AG09319 (cell line): ENCODE measurements around the gene DTD1.
A peak's percentile ranks its signal among the peaks of the same experiment; 100 is the strongest.

Experiments used
- DNase-seq: peaks from one replicate; pipeline ENCODE4 v3.0.0-alpha.2; 2010; ENCODE audit warnings: low read depth; ENCODE audit errors: extremely low read depth
- CTCF ChIP-seq: IDR thresholded peaks from 2 replicates; pipeline ENCODE4 v1.5.1; 2011; ENCODE audit warnings: low read depth, mild to moderate bottlenecking, inconsistent platforms, low read length, moderate library complexity

Gene DTD1

GRCh38 chr20:18734525-18735189 lies 146.8 kb downstream of the DTD1 start:
- no peak for DNase-seq
- TF ChIP-seq CTCF, result no peak

DNA sequence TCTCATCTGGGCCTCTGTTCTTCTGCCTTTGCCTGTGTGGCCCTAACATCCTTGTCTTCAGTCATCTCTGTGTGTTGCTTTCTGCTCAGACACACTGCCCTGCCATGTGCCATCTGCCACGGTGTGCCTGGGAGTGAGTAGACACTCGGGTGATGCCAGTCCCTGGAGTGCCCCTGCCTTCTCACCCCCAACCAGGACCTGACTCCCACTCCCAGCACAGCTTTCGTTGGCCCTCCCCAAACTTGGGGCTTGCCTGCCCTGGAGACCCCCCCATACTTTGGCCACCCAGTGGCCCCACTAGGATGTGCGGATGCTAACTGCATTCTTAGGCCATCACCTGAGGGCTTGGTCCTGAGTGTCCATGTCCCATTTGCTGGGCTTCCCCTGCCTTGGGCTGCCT lies 149.3 kb downstream of the DTD1 start:
- DNase-seq, result no peak
- TF ChIP-seq CTCF, result no peak

DNA sequence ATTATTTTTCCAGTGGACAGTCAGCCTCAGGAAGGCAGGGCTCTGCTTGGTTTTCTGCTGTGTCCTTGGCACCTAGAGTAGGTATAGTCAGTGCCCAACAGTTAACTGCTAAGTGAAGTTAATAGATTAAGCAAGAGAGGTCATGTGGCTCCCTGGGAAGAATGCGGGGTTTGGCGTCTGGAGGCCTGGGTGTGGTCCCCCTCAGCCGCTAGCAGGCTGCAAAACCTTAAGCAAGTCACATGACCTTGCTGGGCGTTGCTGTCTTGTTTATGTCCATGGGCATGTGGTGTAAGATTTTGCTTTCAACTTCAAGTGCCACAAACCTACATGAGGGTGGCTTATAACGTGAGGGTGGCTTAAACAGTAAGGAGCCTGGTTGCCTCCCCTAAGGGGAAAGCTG lies 150.2 kb downstream of the DTD1 start:
- DNase-seq, result no peak
- TF ChIP-seq CTCF, result no peak

DNA sequence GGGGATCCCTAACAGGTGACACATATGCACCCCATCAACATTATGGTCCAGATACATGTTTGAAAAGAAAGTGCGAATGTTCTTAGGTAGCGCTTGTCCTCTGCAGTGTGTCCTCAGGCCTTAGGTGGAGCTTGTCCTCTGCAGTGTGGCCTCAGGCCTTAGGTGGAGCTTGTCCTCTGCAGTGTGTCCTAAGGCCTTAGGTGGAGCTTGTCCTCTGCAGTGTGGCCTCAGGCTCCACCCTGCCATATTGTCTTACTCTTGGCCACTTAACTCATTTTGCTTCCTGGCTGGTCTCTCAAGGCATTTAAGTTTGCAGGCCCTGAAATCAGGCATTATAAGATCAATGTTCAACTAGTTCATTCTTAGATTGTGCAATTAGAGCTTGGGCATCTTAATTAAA lies 151.0 kb downstream of the DTD1 start:
- TF ChIP-seq CTCF, result no peak
- no peak for DNase-seq

DNA sequence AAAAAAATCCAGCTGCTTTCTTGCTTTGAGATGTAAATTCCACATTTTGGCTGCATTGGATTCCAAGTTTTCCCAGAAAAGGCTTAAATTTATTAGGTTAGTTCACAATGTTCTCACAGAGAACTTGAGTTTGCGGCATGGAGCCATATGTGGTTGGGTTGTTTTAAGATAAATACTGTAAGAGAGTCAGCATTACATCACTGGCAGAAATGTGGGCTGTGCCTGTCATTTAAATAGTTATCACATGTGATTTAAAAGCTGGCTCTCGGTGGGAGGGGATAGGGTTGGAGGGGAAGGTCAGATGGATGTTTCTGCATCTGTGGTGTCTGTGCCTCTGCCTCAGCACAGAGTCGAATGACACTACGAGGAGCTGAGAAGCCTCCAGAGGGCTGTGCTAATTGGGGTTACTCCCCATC lies 151.9 kb downstream of the DTD1 start:
- no peak for TF ChIP-seq CTCF
- peak; percentile 19 for DNase-seq

GRCh38 chr20:18740726-18741125 lies 152.9 kb downstream of the DTD1 start:
- no peak for TF ChIP-seq CTCF
- no peak for DNase-seq

GRCh38 chr20:18742841-18743240 lies 155.0 kb downstream of the DTD1 start:
- no peak for DNase-seq
- TF ChIP-seq CTCF, result no peak
